ENCODE results near the gene CCDC33.

Gene CCDC33

DNA sequence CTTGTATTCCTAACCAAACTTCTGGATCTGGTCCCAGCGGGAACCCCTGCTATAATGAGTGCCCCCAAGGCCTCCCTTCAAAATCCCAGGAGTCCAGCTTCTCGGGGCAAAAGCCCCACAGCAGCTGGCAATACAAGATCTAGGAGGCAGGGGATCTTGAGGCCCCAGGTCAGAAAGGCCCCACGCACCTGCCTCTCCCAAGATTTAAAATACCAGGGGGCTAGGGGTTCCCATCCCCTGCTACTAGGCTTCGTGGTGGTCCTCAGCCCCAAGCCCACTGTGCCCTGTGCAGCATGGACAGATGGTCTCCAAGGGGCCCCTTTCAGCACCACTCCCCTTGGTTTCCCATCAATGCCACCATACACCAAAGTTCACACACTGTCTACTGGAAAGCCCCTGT lies 147.2 kb downstream of the CCDC33 start:
- DNase-seq (ENCODE audit: low spot score) = no peak

DNA sequence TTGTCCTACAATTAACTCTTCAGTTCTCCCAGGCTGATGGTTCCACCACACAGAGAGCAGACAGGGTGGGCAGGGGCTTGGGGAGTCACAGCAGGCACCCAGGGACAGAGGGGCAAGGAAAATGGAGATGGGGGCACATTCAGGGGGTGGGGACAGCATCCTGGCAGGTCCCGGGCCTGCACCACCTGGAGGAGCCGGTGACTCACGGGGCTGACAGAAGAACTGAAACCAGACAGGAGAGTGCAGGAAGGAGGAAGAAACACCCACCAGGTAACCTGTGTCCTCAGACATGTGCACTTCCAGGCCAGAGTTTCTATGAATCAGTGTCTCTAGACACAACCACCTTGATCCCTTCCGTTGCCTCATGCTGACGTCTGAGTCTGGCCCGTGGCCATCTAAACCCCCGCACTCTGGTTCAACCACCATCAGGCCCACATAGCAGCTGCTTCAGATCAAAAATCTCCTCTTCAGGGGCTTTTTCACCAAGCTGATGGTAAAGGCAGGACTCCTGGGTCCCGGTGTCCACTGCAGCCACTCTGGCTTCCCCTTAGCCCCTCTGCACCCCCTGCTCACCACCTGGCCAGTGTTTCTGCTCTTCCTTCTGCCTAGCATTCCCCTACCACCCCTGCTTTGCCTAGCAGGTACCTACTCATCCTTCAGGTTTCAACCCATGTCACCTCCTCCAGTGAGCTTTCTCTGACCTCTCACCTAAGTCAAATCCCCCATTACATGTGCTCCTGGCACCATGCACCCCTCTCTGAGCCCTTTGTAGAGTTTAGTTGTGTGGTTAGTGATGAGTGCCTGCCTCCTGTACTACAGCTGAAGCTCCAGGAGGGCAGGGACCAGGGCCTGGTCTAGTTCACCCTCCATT lies 147.8 kb downstream of the CCDC33 start:
- DNase-seq (ENCODE audit: low spot score) = no peak

DNA sequence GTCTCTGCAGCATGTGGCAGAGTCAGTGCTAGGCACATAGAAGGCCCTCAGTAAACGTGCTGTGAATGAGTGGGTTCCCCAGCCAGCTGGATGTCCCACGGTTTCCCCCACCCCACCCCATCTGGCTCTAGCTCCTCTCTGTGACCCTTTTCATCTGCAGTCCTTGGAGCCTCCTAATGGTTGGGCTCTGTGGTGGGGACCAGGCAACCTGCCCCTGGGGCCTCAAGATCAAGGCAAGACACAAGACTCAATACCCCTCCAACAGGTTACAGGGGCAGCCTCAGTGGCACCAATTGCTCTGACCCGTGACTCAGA lies 148.4 kb downstream of the CCDC33 start:
- DNase-seq (ENCODE audit: low spot score) = no peak

DNA sequence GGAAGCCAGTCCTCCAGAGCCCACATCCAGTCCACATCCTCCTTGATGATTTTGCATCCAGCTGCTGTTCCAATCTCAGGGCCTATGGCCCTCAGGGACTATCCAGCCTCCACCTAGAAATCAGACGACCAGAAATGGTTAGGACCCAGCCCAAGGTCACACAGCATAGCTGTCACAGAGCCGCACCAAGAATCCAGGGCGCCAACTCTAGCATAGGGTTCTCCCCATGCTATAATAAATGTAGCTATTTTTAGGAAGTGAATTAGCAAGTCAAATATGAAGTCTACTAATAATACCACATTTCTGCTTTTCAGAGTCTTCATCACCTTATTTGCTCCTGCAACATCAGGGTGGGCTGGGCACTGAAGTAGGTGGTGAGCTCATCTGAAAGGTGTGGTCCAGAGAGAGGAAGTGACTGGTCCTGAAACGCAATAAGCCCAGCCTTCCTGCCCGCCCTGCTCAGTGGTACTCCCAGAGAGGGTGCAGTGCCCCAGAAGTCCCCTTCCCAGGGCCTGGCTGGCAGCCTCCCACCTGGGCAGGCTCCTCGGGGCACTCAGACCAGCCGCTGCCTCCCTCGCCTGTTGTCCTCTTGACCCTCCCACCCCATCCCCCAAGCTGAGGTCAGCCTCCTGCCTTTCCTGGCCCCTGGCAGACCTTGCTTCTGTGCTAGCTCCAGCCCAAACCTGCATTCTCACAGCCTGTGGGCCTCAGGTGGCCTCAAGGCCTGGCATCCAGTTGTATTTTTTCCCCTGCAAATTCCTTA lies 148.9 kb downstream of the CCDC33 start:
- DNase-seq (ENCODE audit: low spot score) = peak; percentile 53

DNA sequence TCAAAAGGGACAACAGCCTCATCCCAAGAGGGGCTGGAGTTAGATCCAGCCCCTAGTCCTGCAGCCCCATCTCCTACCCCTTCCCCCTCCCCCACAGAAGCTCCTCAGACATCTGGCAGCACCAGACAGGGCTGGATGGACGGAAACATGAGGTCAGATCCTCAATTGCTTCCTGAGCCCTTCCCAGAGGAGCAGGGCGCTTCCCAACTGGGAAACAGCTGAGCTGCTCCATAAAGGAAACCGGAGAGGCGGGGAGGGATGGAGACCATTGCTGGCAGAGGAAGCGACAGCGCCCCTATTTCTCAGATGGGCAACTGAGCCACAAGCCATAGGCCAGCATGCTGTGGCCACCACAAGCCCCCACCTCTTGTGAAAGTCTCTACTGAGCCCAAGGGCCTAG lies 149.6 kb downstream of the CCDC33 start:
- DNase-seq (ENCODE audit: low spot score) = no peak
